SU-DHL-6 (cell line): ENCODE measurements around the gene ASIP.

ENCODE experiments used
- H2AFZ ChIP-seq: fragments of 200-600 bp; sonication (generic); 2 replicates; pipeline ENCODE4 v1.6.1; 2014; ENCODE audit warnings: low read depth, mild to moderate bottlenecking, moderate library complexity, mixed read lengths, antibody characterized with exemption, low read length; ENCODE audit not compliant: severe bottlenecking
- H3F3A ChIP-seq: fragments of 200-600 bp; shearing (Covaris generic); 2 replicates; pipeline ENCODE4 v1.6.0; 2016; ENCODE audit warnings: antibody characterized with exemption, mild to moderate bottlenecking; ENCODE audit not compliant: insufficient read depth
- H3K27ac ChIP-seq: fragments of 200-600 bp; sonication (generic); 2 replicates; pipeline ENCODE4 v1.5.1; 2016; ENCODE audit warnings: low read depth, mild to moderate bottlenecking, low read length, moderate library complexity, mixed read lengths
- H3K27me3 ChIP-seq: fragments of 200-600 bp; sonication (generic), shearing (Covaris generic); 2 replicates; pipeline ENCODE4 v1.6.0; 2014; ENCODE audit warnings: mild to moderate bottlenecking, low read length
- H3K36me3 ChIP-seq: fragments of 200-600 bp; sonication (generic); 2 replicates; pipeline ENCODE4 v1.6.1; 2014; ENCODE audit warnings: mild to moderate bottlenecking, low read length, mixed read lengths
- H3K4me2 ChIP-seq: fragments of 300-600, 200-600 bp; shearing (Covaris generic), sonication (generic); 2 replicates; pipeline ENCODE4 v1.6.0; 2014; ENCODE audit warnings: low read length, low read depth, mild to moderate bottlenecking; ENCODE audit not compliant: poor library complexity, severe bottlenecking
- H3K4me3 ChIP-seq: fragments of 200-600 bp; sonication (generic); 2 replicates; pipeline ENCODE4 v1.5.1; 2014; ENCODE audit warnings: antibody characterized with exemption, low read length, mild to moderate bottlenecking, mixed read lengths; ENCODE audit not compliant: insufficient read depth, poor library complexity, severe bottlenecking
- H3K79me2 ChIP-seq: fragments of 200-600 bp; sonication (generic); 2 replicates; pipeline ENCODE4 v1.6.1; 2014; ENCODE audit warnings: mild to moderate bottlenecking, low read length, moderate library complexity; ENCODE audit not compliant: insufficient read depth
- H3K9ac ChIP-seq: fragments of 200-600 bp; sonication (generic); 2 replicates; pipeline ENCODE4 v1.7.0; 2014; ENCODE audit warnings: mild to moderate bottlenecking, low read length
- H3K9me2 ChIP-seq: fragments of 200-600 bp; sonication (generic); replicated peaks from 2 replicates; pipeline ENCODE4 v1.6.1; 2014; ENCODE audit warnings: low read length; ENCODE audit not compliant: insufficient read depth
- H3K9me3 ChIP-seq: fragments of 200-600 bp; sonication (generic); 2 replicates; pipeline ENCODE4 v1.6.1; 2014; ENCODE audit warnings: low read length, mixed read lengths; ENCODE audit not compliant: insufficient read depth
- H4K20me1 ChIP-seq: fragments of 200-600 bp; sonication (generic); 2 replicates; pipeline ENCODE4 v1.6.1; 2014; ENCODE audit warnings: low read depth, mild to moderate bottlenecking, antibody characterized with exemption, low read length, moderate library complexity, mixed read lengths
- EZH2phosphoT487 ChIP-seq: fragments of 200-600 bp; sonication (generic), shearing (Covaris generic); conservative IDR thresholded peaks from 2 replicates; pipeline ENCODE4 v1.6.1; 2018; ENCODE audit warnings: mild to moderate bottlenecking, antibody characterized with exemption, low read length, moderate library complexity, mixed read lengths
- TF ChIP-seq, protein P1 (sequence below): fragments of 200-600 bp; sonication (generic); IDR thresholded peaks from one replicate; pipeline ENCODE4 v1.5.1; 2017; ENCODE audit warnings: antibody characterized with exemption, mild to moderate bottlenecking, low read length, moderate library complexity; ENCODE audit not compliant: insufficient read depth, poor library complexity, severe bottlenecking

ASIP gene

DNA sequence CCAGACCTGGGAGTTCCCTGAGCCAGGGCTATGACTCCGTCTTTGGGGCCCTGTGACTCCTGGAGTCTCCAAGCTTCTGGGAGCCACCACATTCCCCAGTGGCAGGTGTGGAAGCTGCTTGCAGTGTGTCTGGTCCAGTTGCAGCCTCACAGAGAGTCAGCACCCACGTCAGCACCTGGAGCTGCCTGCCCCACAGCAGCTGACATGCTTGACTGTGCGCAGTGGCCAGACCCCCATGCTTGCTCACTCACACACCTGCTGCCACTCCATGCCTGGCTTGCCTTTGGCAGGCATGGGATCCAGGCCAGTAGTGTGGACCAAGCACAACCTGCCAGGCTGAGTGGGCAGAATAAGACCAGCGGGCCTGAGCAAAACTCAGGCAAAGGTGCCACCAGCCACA is 31.0 kb upstream of the ASIP start:
- no peaks in the 10 kb centered on the region for H4K20me1 ChIP-seq
- no peak overlapping the region for H3K9ac ChIP-seq
- H3K27ac ChIP-seq: no peak overlapping the region
- no peaks in the 10 kb centered on the region for H3K79me2 ChIP-seq
- H2AFZ ChIP-seq: no peak overlapping the region
- H3K4me3 ChIP-seq: no peak overlapping the region
- H3K36me3 ChIP-seq: peaks cover 7% of the 10 kb centered on the region
- TF ChIP-seq, protein P1, sequence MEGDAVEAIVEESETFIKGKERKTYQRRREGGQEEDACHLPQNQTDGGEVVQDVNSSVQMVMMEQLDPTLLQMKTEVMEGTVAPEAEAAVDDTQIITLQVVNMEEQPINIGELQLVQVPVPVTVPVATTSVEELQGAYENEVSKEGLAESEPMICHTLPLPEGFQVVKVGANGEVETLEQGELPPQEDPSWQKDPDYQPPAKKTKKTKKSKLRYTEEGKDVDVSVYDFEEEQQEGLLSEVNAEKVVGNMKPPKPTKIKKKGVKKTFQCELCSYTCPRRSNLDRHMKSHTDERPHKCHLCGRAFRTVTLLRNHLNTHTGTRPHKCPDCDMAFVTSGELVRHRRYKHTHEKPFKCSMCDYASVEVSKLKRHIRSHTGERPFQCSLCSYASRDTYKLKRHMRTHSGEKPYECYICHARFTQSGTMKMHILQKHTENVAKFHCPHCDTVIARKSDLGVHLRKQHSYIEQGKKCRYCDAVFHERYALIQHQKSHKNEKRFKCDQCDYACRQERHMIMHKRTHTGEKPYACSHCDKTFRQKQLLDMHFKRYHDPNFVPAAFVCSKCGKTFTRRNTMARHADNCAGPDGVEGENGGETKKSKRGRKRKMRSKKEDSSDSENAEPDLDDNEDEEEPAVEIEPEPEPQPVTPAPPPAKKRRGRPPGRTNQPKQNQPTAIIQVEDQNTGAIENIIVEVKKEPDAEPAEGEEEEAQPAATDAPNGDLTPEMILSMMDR: no peak
- no peak for TF ChIP-seq EZH2phosphoT487
- H3K4me2 ChIP-seq: no peak overlapping the region
- peaks cover 11% of the 10 kb centered on the region; the same call in 1 of the 2 replicates for H3K9me3 ChIP-seq
- H3K27me3 ChIP-seq: peaks cover 3% of the 10 kb centered on the region; the same call in 1 of the 2 replicates
- H3K9me2 ChIP-seq: no peaks in the 10 kb centered on the region
- H3F3A ChIP-seq: no peaks in the 10 kb centered on the region

DNA sequence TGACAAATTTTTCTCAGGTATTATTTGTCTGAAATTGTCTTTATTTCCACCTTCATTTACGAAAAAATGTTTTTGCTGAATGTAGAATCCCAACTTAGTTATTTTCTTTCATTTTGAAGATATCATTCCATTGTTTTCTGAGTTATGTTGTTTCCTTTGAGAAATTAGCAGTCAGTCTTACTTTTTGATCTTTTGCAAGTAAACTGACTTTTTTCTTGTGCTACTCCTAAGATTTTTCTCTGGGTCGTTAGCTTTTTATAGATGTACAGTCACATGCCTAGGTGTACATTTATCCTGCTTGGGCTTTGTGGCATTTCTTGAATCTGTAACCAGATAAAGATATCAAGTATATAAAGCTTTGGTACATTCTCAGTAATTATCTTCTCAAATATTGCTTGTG is 29.6 kb upstream of the ASIP start:
- H3K79me2 ChIP-seq: no peaks in the 10 kb centered on the region
- peaks cover 7% of the 10 kb centered on the region for H3K36me3 ChIP-seq
- no peak overlapping the region for H3K4me3 ChIP-seq
- no peak overlapping the region for H3K27ac ChIP-seq
- no peaks in the 10 kb centered on the region for H4K20me1 ChIP-seq
- no peak overlapping the region for H3K9ac ChIP-seq
- peaks cover 3% of the 10 kb centered on the region; the same call in 1 of the 2 replicates for H3K27me3 ChIP-seq
- H2AFZ ChIP-seq: no peak overlapping the region
- no peaks in the 10 kb centered on the region for H3F3A ChIP-seq
- TF ChIP-seq, protein P1: no peak
- TF ChIP-seq EZH2phosphoT487: no peak
- no peaks in the 10 kb centered on the region for H3K9me2 ChIP-seq
- peaks cover 11% of the 10 kb centered on the region; the same call in 1 of the 2 replicates for H3K9me3 ChIP-seq
- H3K4me2 ChIP-seq: no peak overlapping the region

DNA sequence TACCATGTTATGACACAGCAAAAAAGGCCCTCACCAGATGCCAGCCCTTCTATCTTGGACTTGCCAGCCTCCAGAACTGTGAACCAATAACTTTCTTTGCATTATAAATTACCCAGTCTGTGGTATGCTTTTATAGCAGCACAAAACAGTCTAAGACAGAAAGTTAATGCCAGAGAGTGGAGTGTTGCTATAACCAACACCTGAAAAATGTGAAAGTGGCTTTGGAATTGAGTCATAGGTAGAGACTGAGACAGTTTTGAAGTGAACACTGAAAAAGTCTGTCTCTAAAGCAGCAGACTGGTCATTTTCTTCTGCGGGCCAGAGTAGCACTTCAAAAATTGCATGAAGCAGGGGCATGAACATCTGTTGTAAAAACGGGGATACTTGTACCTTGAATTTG is 28.0 kb upstream of the ASIP start:
- Histone ChIP-seq H3F3A (no peaks in the 10 kb centered on the region), H3K9ac (no peak overlapping the region), H3K4me2 (no peak overlapping the region), H3K79me2 (no peaks in the 10 kb centered on the region), H3K9me3 (peaks cover 7% of the 10 kb centered on the region; the same call in 1 of the 2 replicates), H3K27me3 (peaks cover 3% of the 10 kb centered on the region; the same call in 1 of the 2 replicates), H4K20me1 (no peaks in the 10 kb centered on the region), H3K36me3 (peaks cover 7% of the 10 kb centered on the region), H2AFZ (no peak overlapping the region), H3K9me2 (no peaks in the 10 kb centered on the region), H3K27ac (no peak overlapping the region), H3K4me3 (no peak overlapping the region)
- TF ChIP-seq EZH2phosphoT487: no peak
- TF ChIP-seq, protein P1: no peak
